Activated CD8-positive, alpha-beta T cell treated with anti-CD3 and anti-CD28 coated beads for 36 hours (primary cell): Measurements from ENCODE around the gene GARIN5A. TPM values are rescaled to one million over a fixed set of nuclear protein-coding genes. Genes with fewer than 3 reads are reported as not detected.
A peak's percentile ranks its signal among the peaks of the same experiment; 100 is the strongest.
"Not testable (repeated sequence)": the region's sequence is repeated elsewhere in the genome, so short reads cannot be mapped to it uniquely, and the experiment has no call there.

ENCODE experiments used
- ATAC-seq: fragments of 200-7000 bp; cut with Tn5 transposase; one replicate; pipeline ENCODE4 v1.10.0; 2021; ENCODE audit warnings: mild to moderate bottlenecking, moderate library complexity
- CTCF ChIA-PET: fragments of 350-600 bp; sonication (Branson Sonifier 250); formaldehyde crosslinking; loops from one replicate; lab custom pipeline; 2021; ENCODE audit warnings: antibody characterized with exemption; lab: Charles Lee
- POLR2A ChIA-PET: fragments of 350-600 bp; sonication (Branson Sonifier 250); formaldehyde crosslinking; loops from one replicate; lab custom pipeline; 2021; ENCODE audit warnings: antibody characterized with exemption; lab: Charles Lee
- DNase-seq: peaks from one replicate; pipeline ENCODE4 v3.0.0-alpha.2; 2020
- H3K27ac Mint-ChIP-seq: one replicate; pipeline ENCODE4 v1.8.0; 2021; ENCODE audit warnings: mild to moderate bottlenecking, mixed read lengths
- H3K27me3 Mint-ChIP-seq: one replicate; pipeline ENCODE4 v1.8.0; 2021; ENCODE audit warnings: mixed read lengths
- H3K36me3 Mint-ChIP-seq: one replicate; pipeline ENCODE4 v1.8.0; 2021; ENCODE audit warnings: low read depth, mixed read lengths
- H3K4me1 Mint-ChIP-seq: one replicate; pipeline ENCODE4 v1.8.0; 2021; ENCODE audit warnings: low read depth, mixed read lengths
- H3K4me3 Mint-ChIP-seq: one replicate; pipeline ENCODE4 v1.8.0; 2021; ENCODE audit warnings: mild to moderate bottlenecking, moderate library complexity, mixed read lengths
- H3K9me3 Mint-ChIP-seq: one replicate; pipeline ENCODE4 v1.8.0; 2021; ENCODE audit warnings: mixed read lengths
- CTCF ChIP-seq: fragments of 200-600 bp; IDR thresholded peaks from one replicate; pipeline ENCODE4 v1.8.0; 2022; ENCODE audit warnings: antibody characterized with exemption, mild to moderate bottlenecking
- intact Hi-C: fragments of 100-400 bp; cut with micrococcal nuclease; formaldehyde crosslinking; loops from one replicate; pipeline ENCODE4 v1.10.0; 2022
- total RNA-seq, 2 experiments: library from RNA; stranded (reverse); gene quantifications; one replicate each; pipeline ENCODE4 v1.2.3, GENCODE V29; 2021

Gene GARIN5A
- total RNA-seq, 2 experiments from 2014 or later: 0.36 to 1.5 TPM

GRCh38 chr19:50476907-50477238 lies 225 bp upstream of the GARIN5A start:
- ATAC-seq (no peak), DNase-seq (no peak)
- no peaks in the 10 kb centered on the region for H3K27me3 Mint-ChIP-seq
- no peak for TF ChIP-seq CTCF
- peak overlapping the region; percentile 93 for H3K27ac Mint-ChIP-seq
- peaks cover 23% of the 10 kb centered on the region for H3K4me1 Mint-ChIP-seq
- peak overlapping the region; percentile 99 for H3K4me3 Mint-ChIP-seq
- no peaks in the 10 kb centered on the region for H3K9me3 Mint-ChIP-seq
- intact Hi-C loops: loop anchor here (2.0 kb wide), 1 partner anchor 34 kb away; the partner anchor contains the start of gene JOSD2
- CTCF ChIA-PET: interaction anchor here (1.0 kb wide), 1 partner anchor 119 kb away, joined by 3 read pairs; no protein-coding TSS in a partner anchor
- POLR2A ChIA-PET: interaction anchor here (1.1 to 1.7 kb wide), 3 partner anchors 35 to 120 kb away, joined by 3 to 5 read pairs (median 4); partner anchors contain the start of gene POLD1
- peaks cover 25% of the 10 kb centered on the region for H3K36me3 Mint-ChIP-seq

- H3K4me3 Mint-ChIP-seq: peak overlapping the region; percentile 99
- ATAC-seq (no peak), DNase-seq (no peak)
- H3K36me3 Mint-ChIP-seq: peaks cover 22% of the 10 kb centered on the region
- intact Hi-C loops: loop anchor here (2.0 kb wide), 1 partner anchor 35 kb away; the partner anchor contains the start of gene JOSD2
- CTCF ChIA-PET: no interaction called here
- H3K9me3 Mint-ChIP-seq: no peaks in the 10 kb centered on the region
- POLR2A ChIA-PET: interaction anchor here (1.2 to 1.7 kb wide), 2 partner anchors 36 to 92 kb away, joined by 3 to 5 read pairs; partner anchors contain the start of gene POLD1
- peaks cover 23% of the 10 kb centered on the region for H3K4me1 Mint-ChIP-seq
- TF ChIP-seq CTCF: no peak
- no peaks in the 10 kb centered on the region for H3K27me3 Mint-ChIP-seq
- H3K27ac Mint-ChIP-seq: peak overlapping the region; percentile 73
Measured at GRCh38 chr19:50475736-50476223, 868 bp downstream of the GARIN5A start.

- Mint-ChIP-seq H3K27me3 (no peaks in the 10 kb centered on the region), H3K9me3 (no peaks in the 10 kb centered on the region), H3K4me3 (peak overlapping the region; percentile 41), H3K36me3 (peaks cover 22% of the 10 kb centered on the region), H3K4me1 (peaks cover 23% of the 10 kb centered on the region), H3K27ac (peak overlapping the region; percentile 38)
- CTCF ChIA-PET: interaction anchor here (1.1 kb wide), 1 partner anchor 11 kb away, joined by 3 read pairs; no protein-coding TSS in a partner anchor
- intact Hi-C loops: no loop called here
- TF ChIP-seq CTCF: no peak
- DNase-seq: no peak
- ATAC-seq: no peak
- POLR2A ChIA-PET: interaction anchor here (1.1 to 1.7 kb wide), 2 partner anchors 37 kb away, joined by 3 to 5 read pairs; no protein-coding TSS in a partner anchor
Measured at GRCh38 chr19:50475101-50475568, 1.5 kb downstream of the GARIN5A start.

- H3K27ac Mint-ChIP-seq, H3K4me3 Mint-ChIP-seq, DNase-seq, H3K27me3 Mint-ChIP-seq, ATAC-seq, H3K9me3 Mint-ChIP-seq, intact Hi-C loops: not testable (repeated sequence)
- ChIA-PET POLR2A (interaction anchor here (0.7 kb wide), 1 partner anchor 25 kb away, joined by 4 read pairs; no protein-coding TSS in a partner anchor), CTCF (interaction anchor here (1.4 to 1.5 kb wide), 2 partner anchors 105 to 251 kb away, joined by 3 to 4 read pairs; no protein-coding TSS in a partner anchor)
- H3K4me1 Mint-ChIP-seq: peaks cover 19% of the 10 kb centered on the region
- peaks cover 16% of the 10 kb centered on the region for H3K36me3 Mint-ChIP-seq
Measured at GRCh38 chr19:50473336-50473735, 3.3 kb downstream of the GARIN5A start.

GRCh38 chr19:50468818-50469217 lies 7.8 kb downstream of the GARIN5A start:
- no peak overlapping the region for H3K27ac Mint-ChIP-seq
- CTCF ChIA-PET: interaction anchor here (0.9 kb wide), 1 partner anchor 8 kb away, joined by 3 read pairs; no protein-coding TSS in a partner anchor
- H3K27me3 Mint-ChIP-seq: peaks cover 2% of the 10 kb centered on the region
- no peak for TF ChIP-seq CTCF
- no peak overlapping the region for H3K4me3 Mint-ChIP-seq
- intact Hi-C loops: no loop called here
- no peaks in the 10 kb centered on the region for H3K36me3 Mint-ChIP-seq
- DNase-seq: no peak
- ATAC-seq: no peak
- no peaks in the 10 kb centered on the region for H3K4me1 Mint-ChIP-seq
- POLR2A ChIA-PET: no interaction called here
- H3K9me3 Mint-ChIP-seq: no peaks in the 10 kb centered on the region
